H9 (cell line): ENCODE results near the gene TMEM134. TPM values are rescaled to one million over a fixed set of nuclear protein-coding genes. Genes with fewer than 3 reads are reported as not detected.
"Not testable (repeated sequence)": the region's sequence is repeated elsewhere in the genome, so short reads cannot be mapped to it uniquely, and the experiment has no call there.

Experiments
- DNase-seq: peaks from one replicate; pipeline ENCODE4 v3.0.0-alpha.2; 2017
- H2AFZ ChIP-seq: one replicate; pipeline ENCODE4 v1.6.1; 2013; ENCODE audit warnings: mild to moderate bottlenecking, low read length, control low read depth, moderate library complexity
- H2AK5ac ChIP-seq: 2 replicates; pipeline ENCODE4 v1.6.1; 2013; ENCODE audit warnings: low read length, control low read depth, mixed read lengths; ENCODE audit not compliant: insufficient read length
- H2BK120ac ChIP-seq: one replicate; pipeline ENCODE4 v1.6.1; 2013; ENCODE audit warnings: low read depth, mild to moderate bottlenecking, low read length, control low read depth, inconsistent platforms; ENCODE audit not compliant: poor library complexity, severe bottlenecking
- H2BK12ac ChIP-seq: 2 replicates; pipeline ENCODE4 v1.6.1; 2013; ENCODE audit warnings: low read length, control low read depth, mixed read lengths, low read depth; ENCODE audit not compliant: insufficient read length
- H2BK15ac ChIP-seq: 2 replicates; pipeline ENCODE4 v1.6.1; 2013; ENCODE audit warnings: low read depth, low read length, control low read depth
- H2BK20ac ChIP-seq: one replicate; pipeline ENCODE4 v1.6.1; 2013; ENCODE audit warnings: low read depth, mild to moderate bottlenecking, low read length, control low read depth, inconsistent platforms; ENCODE audit not compliant: poor library complexity, severe bottlenecking
- H2BK5ac ChIP-seq: 2 replicates; pipeline ENCODE4 v1.6.1; 2013; ENCODE audit warnings: low read length, control low read depth, mixed read lengths; ENCODE audit not compliant: insufficient read length
- H3K14ac ChIP-seq: 2 replicates; pipeline ENCODE4 v1.6.1; 2013; ENCODE audit warnings: low read length, control low read depth; ENCODE audit not compliant: insufficient read depth
- H3K18ac ChIP-seq: 2 replicates; pipeline ENCODE4 v1.6.1; 2013; ENCODE audit warnings: low read depth, mild to moderate bottlenecking, mixed read lengths, low read length, control low read depth; ENCODE audit not compliant: insufficient read length
- H3K23ac ChIP-seq: 2 replicates; pipeline ENCODE4 v1.6.1; 2013; ENCODE audit warnings: low read length, control low read depth, mixed read lengths, low read depth; ENCODE audit not compliant: insufficient read length
- H3K23me2 ChIP-seq: 2 replicates; pipeline ENCODE4 v1.6.1; 2013; ENCODE audit warnings: low read depth, mild to moderate bottlenecking, mixed read lengths, low read length, control low read depth; ENCODE audit not compliant: insufficient read length, poor library complexity, severe bottlenecking
- H3K27ac ChIP-seq: 2 replicates; pipeline ENCODE4 v1.5.1; 2013; ENCODE audit warnings: low read length, control low read depth, mixed read lengths, low read depth; ENCODE audit not compliant: insufficient read length
- H3K27me3 ChIP-seq: 2 replicates; pipeline ENCODE4 v1.6.1; 2013; ENCODE audit warnings: low read length, control low read depth, inconsistent platforms; ENCODE audit not compliant: insufficient read depth
- H3K4ac ChIP-seq: 2 replicates; pipeline ENCODE4 v1.6.1; 2013; ENCODE audit warnings: low read depth, mild to moderate bottlenecking, control low read depth, inconsistent platforms, low read length, moderate library complexity
- H3K4me1 ChIP-seq: 2 replicates; pipeline ENCODE4 v1.6.1; 2013; ENCODE audit warnings: low read length, control low read depth, inconsistent platforms; ENCODE audit not compliant: insufficient read depth
- H3K4me2 ChIP-seq: 2 replicates; pipeline ENCODE4 v1.6.1; 2013; ENCODE audit warnings: low read length, control low read depth, mixed read lengths; ENCODE audit not compliant: insufficient read length, insufficient read depth
- H3K56ac ChIP-seq: 2 replicates; pipeline ENCODE4 v1.6.1; 2013; ENCODE audit warnings: low read depth, mild to moderate bottlenecking, mixed read lengths, low read length, control low read depth; ENCODE audit not compliant: insufficient read length
- H3K79me1 ChIP-seq: 2 replicates; pipeline ENCODE4 v1.6.1; 2013; ENCODE audit warnings: low read depth, mild to moderate bottlenecking, moderate library complexity, low read length, control low read depth, inconsistent platforms; ENCODE audit not compliant: insufficient read depth, poor library complexity, severe bottlenecking
- H3K79me2 ChIP-seq: 2 replicates; pipeline ENCODE4 v1.6.1; 2013; ENCODE audit warnings: low read length, control low read depth, inconsistent platforms; ENCODE audit not compliant: insufficient read depth
- H3K9ac ChIP-seq: 2 replicates; pipeline ENCODE4 v1.6.1; 2013; ENCODE audit warnings: low read length, control low read depth, mixed read lengths; ENCODE audit not compliant: insufficient read length; ENCODE audit errors: extremely low read depth
- H3K9me3 ChIP-seq: one replicate; pipeline ENCODE4 v1.6.1; 2013; ENCODE audit warnings: low read depth, low read length, inconsistent platforms; ENCODE audit not compliant: control insufficient read depth
- H3T11ph ChIP-seq: one replicate; pipeline ENCODE4 v1.6.1; 2013; ENCODE audit warnings: mild to moderate bottlenecking, low read length, control low read depth, inconsistent platforms
- H4K20me1 ChIP-seq: one replicate; pipeline ENCODE4 v1.6.1; 2013; ENCODE audit not compliant: control insufficient read depth, insufficient read length, insufficient read depth
- H4K5ac ChIP-seq: 2 replicates; pipeline ENCODE4 v1.6.1; 2013; ENCODE audit warnings: low read depth, mild to moderate bottlenecking, mixed read lengths, low read length, control low read depth; ENCODE audit not compliant: insufficient read length
- H4K8ac ChIP-seq: replicated peaks from 2 replicates; pipeline ENCODE4 v1.6.1; 2013; ENCODE audit warnings: low read length, control low read depth, mixed read lengths, low read depth; ENCODE audit not compliant: insufficient read length
- H4K91ac ChIP-seq: 2 replicates; pipeline ENCODE4 v1.6.1; 2013; ENCODE audit warnings: low read depth, mild to moderate bottlenecking, moderate library complexity, mixed read lengths, low read length, control low read depth; ENCODE audit not compliant: insufficient read length
- H3K27ac Mint-ChIP-seq, 3 experiments: 2 replicates in 2 of 3; 3 replicates in 1 of 3; pipeline ENCODE4 v1.8.0; 2020 to 2021; ENCODE audit warnings: mixed read lengths in 3 of 3, mild to moderate bottlenecking in 1 of 3, moderate library complexity in 1 of 3
- H3K27me3 Mint-ChIP-seq: 2 replicates; pipeline ENCODE4 v1.8.0; 2021; ENCODE audit warnings: low read depth, mild to moderate bottlenecking, moderate library complexity, mixed read lengths
- H3K36me3 Mint-ChIP-seq, 3 experiments: 2 replicates in 2 of 3; 3 replicates in 1 of 3; pipeline ENCODE4 v1.8.0; 2020 to 2021; ENCODE audit warnings: low read depth in 3 of 3, mixed read lengths in 3 of 3; ENCODE audit not compliant: insufficient read depth in 1 of 3
- H3K4me1 Mint-ChIP-seq, 2 experiments: 2 replicates each; pipeline ENCODE4 v1.8.0; 2020; ENCODE audit warnings: mixed read lengths in 2 of 2
- H3K4me3 Mint-ChIP-seq, 2 experiments: 2 replicates in 1 of 2; 3 replicates in 1 of 2; pipeline ENCODE4 v1.8.0; 2020 to 2021; ENCODE audit warnings: mild to moderate bottlenecking in 2 of 2, mixed read lengths in 2 of 2, moderate library complexity in 1 of 2
- H3K9me3 Mint-ChIP-seq, 2 experiments: 2 replicates in 1 of 2; 3 replicates in 1 of 2; pipeline ENCODE4 v1.8.0; 2020; ENCODE audit warnings: mild to moderate bottlenecking in 2 of 2, mixed read lengths in 2 of 2, moderate library complexity in 1 of 2
- WGBS: extraction: QIAGEN DNeasy Blood & Tissue Kit; methylation state at CpG from one replicate; pipeline ENCODE4 v1.1.7; 2013; ENCODE audit warnings: missing lambda C conversion rate, low lambda C conversion rate, mixed read lengths; ENCODE audit not compliant: insufficient read length; ENCODE audit errors: extremely low coverage; 5-methylcytosine and 5-hydroxymethylcytosine counted together
- total RNA-seq: library from RNA; stranded (reverse); gene quantifications from 2 replicates; pipeline ENCODE4 v1.2.1, GENCODE V29; 2021
- TF ChIP-seq, protein P1 (sequence below): fragments of 200-600 bp; sonication (generic); conservative IDR thresholded peaks from 3 replicates; pipeline ENCODE4 v1.8.0; 2021; ENCODE audit warnings: antibody characterized with exemption, mild to moderate bottlenecking

The TMEM134 gene
- total RNA-seq, 1 experiment from 2014 or later: 53.6 TPM

GRCh38 chr11:67482275-67482826, 13.3 kb upstream of the TMEM134 start:
- no peaks in the 10 kb centered on the region for H3K23me2 ChIP-seq
- H3K79me2 ChIP-seq: no peaks in the 10 kb centered on the region
- peaks cover 30% of the 10 kb centered on the region for H3K27me3 Mint-ChIP-seq
- no peak overlapping the region for H2AFZ ChIP-seq
- H4K20me1 ChIP-seq: no peaks in the 10 kb centered on the region
- peak overlapping the region; percentile 7 for H3K4me2 ChIP-seq
- no peaks in the 10 kb centered on the region; the same call in 1 of the 2 replicates for H3K4me1 ChIP-seq
- no peak overlapping the region for H3K23ac ChIP-seq
- H2BK20ac ChIP-seq: no peak overlapping the region
- no peak for DNase-seq
- no peak overlapping the region for H4K5ac ChIP-seq
- TF ChIP-seq, protein P1, sequence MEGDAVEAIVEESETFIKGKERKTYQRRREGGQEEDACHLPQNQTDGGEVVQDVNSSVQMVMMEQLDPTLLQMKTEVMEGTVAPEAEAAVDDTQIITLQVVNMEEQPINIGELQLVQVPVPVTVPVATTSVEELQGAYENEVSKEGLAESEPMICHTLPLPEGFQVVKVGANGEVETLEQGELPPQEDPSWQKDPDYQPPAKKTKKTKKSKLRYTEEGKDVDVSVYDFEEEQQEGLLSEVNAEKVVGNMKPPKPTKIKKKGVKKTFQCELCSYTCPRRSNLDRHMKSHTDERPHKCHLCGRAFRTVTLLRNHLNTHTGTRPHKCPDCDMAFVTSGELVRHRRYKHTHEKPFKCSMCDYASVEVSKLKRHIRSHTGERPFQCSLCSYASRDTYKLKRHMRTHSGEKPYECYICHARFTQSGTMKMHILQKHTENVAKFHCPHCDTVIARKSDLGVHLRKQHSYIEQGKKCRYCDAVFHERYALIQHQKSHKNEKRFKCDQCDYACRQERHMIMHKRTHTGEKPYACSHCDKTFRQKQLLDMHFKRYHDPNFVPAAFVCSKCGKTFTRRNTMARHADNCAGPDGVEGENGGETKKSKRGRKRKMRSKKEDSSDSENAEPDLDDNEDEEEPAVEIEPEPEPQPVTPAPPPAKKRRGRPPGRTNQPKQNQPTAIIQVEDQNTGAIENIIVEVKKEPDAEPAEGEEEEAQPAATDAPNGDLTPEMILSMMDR: no peak
- no peak overlapping the region for H2BK15ac ChIP-seq
- no peak overlapping the region for H3T11ph ChIP-seq
- no peak overlapping the region for H2BK5ac ChIP-seq
- H4K8ac ChIP-seq: no peak overlapping the region
- no peak overlapping the region for H2AK5ac ChIP-seq
- peaks cover under 1 to 5% (median 4%) of the 10 kb centered on the region in 3 experiments; a peak in 4 of 7 replicates for H3K36me3 Mint-ChIP-seq
- no peaks in the 10 kb centered on the region for H3K9me3 ChIP-seq
- peaks cover 19 to 25% of the 10 kb centered on the region in 2 experiments for H3K4me1 Mint-ChIP-seq
- no peak overlapping the region for H3K18ac ChIP-seq
- H3K79me1 ChIP-seq: no peaks in the 10 kb centered on the region
- H3K4ac ChIP-seq: no peak overlapping the region
- no peaks in the 10 kb centered on the region; the same call in 1 of the 2 replicates for H3K27me3 ChIP-seq
- H3K9ac ChIP-seq: no peak overlapping the region
- H3K14ac ChIP-seq: no peak overlapping the region
- no peak overlapping the region for H3K27ac ChIP-seq
- no peak overlapping the region for H2BK120ac ChIP-seq
- H3K4me3 Mint-ChIP-seq: peak overlapping the region; percentile 83 to 84
- H4K91ac ChIP-seq: no peak overlapping the region
- peaks cover 2% of the 10 kb centered on the region in 2 experiments; a peak in 2 of 5 replicates for H3K9me3 Mint-ChIP-seq
- H3K27ac Mint-ChIP-seq: peak overlapping the region in 1 of 3 experiments; percentile 87; a peak in 1 of 7 replicates
- WGBS: no CpG with 5 or more reads among the region's 19 CpGs
- H2BK12ac ChIP-seq: no peak overlapping the region
- H3K56ac ChIP-seq: no peak overlapping the region

DNA sequence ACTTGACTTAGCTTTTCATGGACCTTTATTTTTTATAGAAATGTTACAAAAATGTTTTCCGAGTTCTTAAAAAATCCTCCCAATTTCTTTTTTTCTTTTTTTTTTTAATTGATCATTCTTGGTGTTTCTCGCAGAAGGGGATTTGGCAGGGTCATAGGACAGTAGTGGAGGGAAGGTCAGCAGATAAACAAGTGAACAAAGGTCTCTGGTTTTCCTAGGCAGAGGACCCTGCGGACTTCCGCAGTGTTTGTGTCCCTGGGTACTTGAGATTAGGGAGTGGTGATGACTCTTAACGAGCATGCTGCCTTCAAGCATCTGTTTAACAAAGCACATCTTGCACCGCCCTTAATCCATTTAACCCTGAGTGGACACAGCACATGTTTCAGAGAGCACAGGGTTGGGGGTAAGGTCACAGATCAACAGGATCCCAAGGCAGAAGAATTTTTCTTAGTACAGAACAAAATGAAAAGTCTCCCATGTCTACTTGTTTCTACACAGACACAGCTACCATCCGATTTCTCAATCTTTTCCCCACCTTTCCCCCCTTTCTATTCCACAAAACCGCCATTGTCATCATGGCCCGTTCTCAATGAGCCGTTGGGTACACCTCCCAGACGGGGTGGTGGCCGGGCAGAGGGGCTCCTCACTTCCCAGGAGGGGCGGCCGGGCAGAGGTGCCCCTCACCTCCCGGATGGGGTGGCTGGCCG, 8.4 kb upstream of the TMEM134 start:
- H3K9me3 ChIP-seq, H3K4me1 ChIP-seq, H4K20me1 ChIP-seq, H2BK15ac ChIP-seq, H3K4ac ChIP-seq, H4K91ac ChIP-seq, H3K4me1 Mint-ChIP-seq, H3K4me3 Mint-ChIP-seq, H2BK120ac ChIP-seq, H2BK5ac ChIP-seq, H3K56ac ChIP-seq, H3K27me3 ChIP-seq, H3K23ac ChIP-seq, H3K27ac ChIP-seq, H3K9ac ChIP-seq, H3K14ac ChIP-seq, H2BK20ac ChIP-seq, H3K23me2 ChIP-seq, H3K79me2 ChIP-seq, H4K8ac ChIP-seq, H2AFZ ChIP-seq, H4K5ac ChIP-seq, H3K79me1 ChIP-seq, H3K36me3 Mint-ChIP-seq, H3K4me2 ChIP-seq, H3K9me3 Mint-ChIP-seq, H3T11ph ChIP-seq, DNase-seq, H2AK5ac ChIP-seq, H3K18ac ChIP-seq, H2BK12ac ChIP-seq: not testable (repeated sequence)
- H3K27me3 Mint-ChIP-seq: peaks cover 21% of the 10 kb centered on the region
- H3K27ac Mint-ChIP-seq: 0 out of 7 replicates have a peak overlapping the region, but pooled peaks of 1 of the 3 experiments have one; percentile 44
- no CpG with 5 or more reads among the region's 16 CpGs for WGBS
